Measurements from ENCODE around the gene B2M. TPM values are rescaled to one million over a fixed set of nuclear protein-coding genes. Genes with fewer than 3 reads are reported as not detected.
"Not testable (repeated sequence)": the region's sequence is repeated elsewhere in the genome, so short reads cannot be mapped to it uniquely, and the experiment has no call there.

The B2M gene
- total RNA-seq, 1 donor from 2014 or later: 4,741 TPM

DNA sequence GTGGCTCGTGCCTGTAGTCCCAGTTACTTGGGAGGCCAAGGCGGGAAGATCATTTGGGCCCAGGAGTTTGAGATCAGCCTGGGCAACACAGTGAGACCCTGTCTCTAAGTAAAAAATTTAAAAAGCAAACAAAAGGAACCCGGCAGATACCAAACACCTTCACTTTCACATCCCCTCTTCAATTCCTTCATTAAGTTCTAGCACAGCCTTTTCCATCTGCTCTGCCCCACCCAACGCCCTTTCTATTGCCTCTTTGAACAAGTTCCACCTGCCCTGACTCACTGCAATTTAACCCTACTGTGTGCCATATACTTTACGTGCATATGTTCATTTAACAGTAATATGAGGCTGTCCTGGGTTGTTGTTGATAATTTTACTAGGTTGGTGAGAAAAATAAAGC, 35.4 kb upstream of the B2M start:
- Histone ChIP-seq H3K4me1 (peaks cover 10% of the 10 kb centered on the region), H3K27me3 (ENCODE audit: low read depth) (no peaks in the 10 kb centered on the region), H3K4me3 (no peak overlapping the region), H3K9me3 (no peaks in the 10 kb centered on the region), H3K27ac (no peak overlapping the region), H3K36me3 (no peaks in the 10 kb centered on the region)
- DNase-seq (no peak), ATAC-seq (no peak)
- no peak for TF ChIP-seq CTCF (IDR thresholded peaks at IDR 0.05)
- intact Hi-C loops (cut with DNase I): no loop called here

- Histone ChIP-seq H3K9me3 (no peaks in the 10 kb centered on the region), H3K4me1 (peaks cover 10% of the 10 kb centered on the region), H3K4me3 (no peak overlapping the region), H3K27ac (peak overlapping the region; percentile 56), H3K27me3 (ENCODE audit: low read depth) (no peaks in the 10 kb centered on the region), H3K36me3 (no peaks in the 10 kb centered on the region)
- intact Hi-C loops (cut with DNase I): no loop called here
- no peak for TF ChIP-seq CTCF (IDR thresholded peaks at IDR 0.05)
- ATAC-seq (peak; percentile 40 to 57), DNase-seq (no peak)
Observed at GRCh38 chr15:44676676-44677075, 34.6 kb upstream of the B2M start.

GRCh38 chr15:44682211-44682610, 29.1 kb upstream of the B2M start:
- no peaks in the 10 kb centered on the region for H3K36me3 ChIP-seq
- intact Hi-C loops (cut with DNase I): no loop called here

DNA sequence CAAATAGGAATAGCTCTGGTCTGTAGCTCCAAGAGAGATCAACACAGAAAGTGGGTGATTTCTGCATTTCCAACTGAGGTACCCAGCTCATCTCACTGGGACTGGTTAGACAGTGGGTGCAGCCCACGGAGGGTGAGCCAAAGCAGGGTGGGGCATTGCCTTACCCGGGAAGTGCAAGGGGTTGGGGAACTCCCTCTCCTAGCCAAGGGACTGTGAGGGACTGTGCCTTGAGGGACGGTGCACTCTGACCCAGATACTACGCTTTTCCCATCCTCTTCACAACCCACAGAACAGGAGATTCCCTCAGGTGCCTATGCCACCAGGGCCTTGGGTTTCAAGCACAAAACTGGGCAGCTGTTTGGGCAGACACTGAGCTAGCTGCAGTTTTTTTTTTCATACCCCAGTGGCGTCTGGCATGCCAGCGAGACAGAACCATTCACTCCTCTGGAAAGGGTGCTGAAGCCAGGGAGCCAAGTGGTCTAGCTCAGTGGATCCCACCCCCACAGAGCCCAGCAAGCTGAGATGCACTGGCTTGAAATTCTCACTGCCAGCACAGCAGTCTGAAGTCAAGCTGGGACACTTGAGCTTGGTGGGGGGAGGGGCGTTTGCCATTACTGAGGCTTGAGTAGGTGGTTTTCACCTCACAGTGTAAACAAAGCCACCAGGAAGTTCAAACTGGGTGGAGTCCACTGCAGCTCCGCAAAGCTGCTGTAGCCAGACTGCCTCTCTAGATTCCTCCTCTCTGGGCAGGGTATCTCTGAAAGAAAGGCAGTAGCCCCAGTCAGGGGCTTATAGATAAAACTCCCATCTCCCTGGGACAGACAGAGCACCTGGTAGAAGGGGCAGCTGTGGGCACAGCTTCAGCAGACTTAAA, 28.3 kb upstream of the B2M start:
- H3K36me3 ChIP-seq; H3K9me3 ChIP-seq; intact Hi-C loops (cut with DNase I); H3K27me3 ChIP-seq (ENCODE audit: low read depth): not testable (repeated sequence)
- H3K4me1 ChIP-seq: peaks cover 23% of the 10 kb centered on the region
- peak; percentile 95 for DNase-seq
- peak; percentile 72 to 82 for ATAC-seq
- peak overlapping the region; percentile 79 for H3K27ac ChIP-seq
- peak overlapping the region; percentile 20 for H3K4me3 ChIP-seq

More at GRCh38 chr15:44682211-44682610, 29.1 kb upstream of the B2M start:
- no peaks in the 10 kb centered on the region for H3K27me3 ChIP-seq (ENCODE audit: low read depth)
- ATAC-seq (peak; percentile 67 to 73), DNase-seq (no peak)
- no peak overlapping the region for H3K4me3 ChIP-seq
- peak overlapping the region; percentile 79 for H3K27ac ChIP-seq
- peaks cover 24% of the 10 kb centered on the region for H3K4me1 ChIP-seq
- no peak for TF ChIP-seq CTCF (IDR thresholded peaks at IDR 0.05)
- H3K9me3 ChIP-seq: no peaks in the 10 kb centered on the region

DNA sequence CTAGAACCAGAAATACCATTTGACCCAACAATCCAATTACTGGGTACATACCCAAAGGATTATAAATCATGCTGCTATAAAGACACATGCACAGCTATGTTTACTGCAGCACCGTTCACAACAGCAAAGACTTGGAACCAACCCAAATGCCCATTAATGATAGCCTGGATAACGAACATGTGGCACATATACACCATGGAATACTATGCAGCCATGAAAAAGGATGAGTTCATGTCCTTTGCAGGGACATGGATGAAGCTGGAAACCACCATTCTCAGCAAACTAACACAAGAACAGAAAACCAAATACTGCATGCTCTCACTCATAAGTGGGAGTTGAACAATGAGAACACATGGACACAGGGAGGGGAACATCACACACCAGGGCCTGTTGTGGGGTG, 22.0 kb upstream of the B2M start:
- H3K4me3 ChIP-seq; H3K27ac ChIP-seq; ATAC-seq; H3K27me3 ChIP-seq (ENCODE audit: low read depth); intact Hi-C loops (cut with DNase I); H3K9me3 ChIP-seq; H3K36me3 ChIP-seq; H3K4me1 ChIP-seq; DNase-seq: not testable (repeated sequence)

DNA sequence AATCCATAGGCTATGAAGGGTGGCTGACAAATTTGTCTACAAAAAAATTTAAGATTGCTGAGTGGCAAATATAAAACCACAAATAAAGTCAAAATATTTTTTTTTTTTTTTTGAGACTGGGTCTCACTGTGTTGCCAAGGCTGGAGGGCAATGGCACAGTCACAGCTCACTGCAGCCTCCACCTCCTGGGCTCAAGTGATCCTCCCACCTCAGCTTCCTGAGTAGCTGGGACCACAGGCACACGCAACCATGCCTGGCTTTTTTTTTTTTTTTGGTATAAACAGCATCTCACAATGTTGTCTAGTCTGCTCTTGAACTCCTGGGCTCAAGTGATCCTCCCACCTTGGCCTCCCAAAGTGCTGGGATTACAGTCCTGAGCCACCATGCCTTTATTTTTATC, 21.1 kb upstream of the B2M start:
- ATAC-seq; intact Hi-C loops (cut with DNase I); DNase-seq; H3K4me3 ChIP-seq; H3K27ac ChIP-seq; H3K36me3 ChIP-seq; H3K4me1 ChIP-seq; H3K27me3 ChIP-seq (ENCODE audit: low read depth); H3K9me3 ChIP-seq: not testable (repeated sequence)

- intact Hi-C loops (cut with DNase I): no loop called here
- H3K4me1 ChIP-seq: no peaks in the 10 kb centered on the region
- ATAC-seq: no peak
- H3K27me3 ChIP-seq (ENCODE audit: low read depth): no peaks in the 10 kb centered on the region
- no peak overlapping the region for H3K4me3 ChIP-seq
- no peaks in the 10 kb centered on the region for H3K36me3 ChIP-seq
- H3K27ac ChIP-seq: no peak overlapping the region
- H3K9me3 ChIP-seq: no peaks in the 10 kb centered on the region
- DNase-seq: no peak
- TF ChIP-seq CTCF (IDR thresholded peaks at IDR 0.05): no peak
Observed at GRCh38 chr15:44692659-44693058, 18.7 kb upstream of the B2M start.

Measured in lower lobe of right lung (tissue), 2 donors.